ENCODE measurements around the gene LRPPRC.

DNA sequence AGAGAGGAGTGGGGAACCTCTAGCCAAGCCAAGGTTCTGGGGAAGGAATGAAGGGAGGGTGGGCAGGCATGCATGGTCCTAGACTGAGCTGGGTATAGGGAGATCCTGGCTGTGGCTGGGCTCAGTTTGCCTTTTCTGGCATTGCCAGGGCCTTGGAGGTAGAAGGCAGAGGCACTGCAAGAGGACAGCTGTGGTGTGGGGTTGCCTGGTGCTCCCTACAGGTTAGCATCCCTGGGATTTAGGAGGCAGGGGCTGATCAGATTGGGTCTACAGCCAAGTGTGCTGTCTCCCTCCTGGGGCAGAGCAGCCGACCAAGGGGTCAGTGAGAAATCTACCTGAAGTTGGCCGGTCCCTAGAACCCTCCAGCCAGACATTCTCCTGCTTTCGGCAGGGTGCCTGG, 141.1 kb downstream of the LRPPRC start:
- TF ChIP-seq, protein P1, sequence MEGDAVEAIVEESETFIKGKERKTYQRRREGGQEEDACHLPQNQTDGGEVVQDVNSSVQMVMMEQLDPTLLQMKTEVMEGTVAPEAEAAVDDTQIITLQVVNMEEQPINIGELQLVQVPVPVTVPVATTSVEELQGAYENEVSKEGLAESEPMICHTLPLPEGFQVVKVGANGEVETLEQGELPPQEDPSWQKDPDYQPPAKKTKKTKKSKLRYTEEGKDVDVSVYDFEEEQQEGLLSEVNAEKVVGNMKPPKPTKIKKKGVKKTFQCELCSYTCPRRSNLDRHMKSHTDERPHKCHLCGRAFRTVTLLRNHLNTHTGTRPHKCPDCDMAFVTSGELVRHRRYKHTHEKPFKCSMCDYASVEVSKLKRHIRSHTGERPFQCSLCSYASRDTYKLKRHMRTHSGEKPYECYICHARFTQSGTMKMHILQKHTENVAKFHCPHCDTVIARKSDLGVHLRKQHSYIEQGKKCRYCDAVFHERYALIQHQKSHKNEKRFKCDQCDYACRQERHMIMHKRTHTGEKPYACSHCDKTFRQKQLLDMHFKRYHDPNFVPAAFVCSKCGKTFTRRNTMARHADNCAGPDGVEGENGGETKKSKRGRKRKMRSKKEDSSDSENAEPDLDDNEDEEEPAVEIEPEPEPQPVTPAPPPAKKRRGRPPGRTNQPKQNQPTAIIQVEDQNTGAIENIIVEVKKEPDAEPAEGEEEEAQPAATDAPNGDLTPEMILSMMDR (IDR thresholded peaks at IDR 0.05; ENCODE audit: insufficient read depth, low read length): no peak
- TF ChIP-seq SPI1 (IDR thresholded peaks at IDR 0.05; ENCODE audit: borderline replicate concordance, low read depth): no peak
- no peak for TF ChIP-seq POLR2AphosphoS5 (IDR thresholded peaks at IDR 0.05; ENCODE audit: low read depth)
- TF ChIP-seq, protein P2, sequence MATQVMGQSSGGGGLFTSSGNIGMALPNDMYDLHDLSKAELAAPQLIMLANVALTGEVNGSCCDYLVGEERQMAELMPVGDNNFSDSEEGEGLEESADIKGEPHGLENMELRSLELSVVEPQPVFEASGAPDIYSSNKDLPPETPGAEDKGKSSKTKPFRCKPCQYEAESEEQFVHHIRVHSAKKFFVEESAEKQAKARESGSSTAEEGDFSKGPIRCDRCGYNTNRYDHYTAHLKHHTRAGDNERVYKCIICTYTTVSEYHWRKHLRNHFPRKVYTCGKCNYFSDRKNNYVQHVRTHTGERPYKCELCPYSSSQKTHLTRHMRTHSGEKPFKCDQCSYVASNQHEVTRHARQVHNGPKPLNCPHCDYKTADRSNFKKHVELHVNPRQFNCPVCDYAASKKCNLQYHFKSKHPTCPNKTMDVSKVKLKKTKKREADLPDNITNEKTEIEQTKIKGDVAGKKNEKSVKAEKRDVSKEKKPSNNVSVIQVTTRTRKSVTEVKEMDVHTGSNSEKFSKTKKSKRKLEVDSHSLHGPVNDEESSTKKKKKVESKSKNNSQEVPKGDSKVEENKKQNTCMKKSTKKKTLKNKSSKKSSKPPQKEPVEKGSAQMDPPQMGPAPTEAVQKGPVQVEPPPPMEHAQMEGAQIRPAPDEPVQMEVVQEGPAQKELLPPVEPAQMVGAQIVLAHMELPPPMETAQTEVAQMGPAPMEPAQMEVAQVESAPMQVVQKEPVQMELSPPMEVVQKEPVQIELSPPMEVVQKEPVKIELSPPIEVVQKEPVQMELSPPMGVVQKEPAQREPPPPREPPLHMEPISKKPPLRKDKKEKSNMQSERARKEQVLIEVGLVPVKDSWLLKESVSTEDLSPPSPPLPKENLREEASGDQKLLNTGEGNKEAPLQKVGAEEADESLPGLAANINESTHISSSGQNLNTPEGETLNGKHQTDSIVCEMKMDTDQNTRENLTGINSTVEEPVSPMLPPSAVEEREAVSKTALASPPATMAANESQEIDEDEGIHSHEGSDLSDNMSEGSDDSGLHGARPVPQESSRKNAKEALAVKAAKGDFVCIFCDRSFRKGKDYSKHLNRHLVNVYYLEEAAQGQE (IDR thresholded peaks at IDR 0.05; ENCODE audit: insufficient replicate concordance, low read depth): no peak
